Fibroblast of skin of abdomen (primary cell): Measurements from ENCODE around the gene TMPRSS6.
"Not testable (repeated sequence)": the region's sequence is repeated elsewhere in the genome, so short reads cannot be mapped to it uniquely, and the experiment has no call there.

Source experiments
- DNase-seq: peaks from one replicate; pipeline ENCODE4 v3.0.0-alpha.2; 2013

Gene TMPRSS6

DNA sequence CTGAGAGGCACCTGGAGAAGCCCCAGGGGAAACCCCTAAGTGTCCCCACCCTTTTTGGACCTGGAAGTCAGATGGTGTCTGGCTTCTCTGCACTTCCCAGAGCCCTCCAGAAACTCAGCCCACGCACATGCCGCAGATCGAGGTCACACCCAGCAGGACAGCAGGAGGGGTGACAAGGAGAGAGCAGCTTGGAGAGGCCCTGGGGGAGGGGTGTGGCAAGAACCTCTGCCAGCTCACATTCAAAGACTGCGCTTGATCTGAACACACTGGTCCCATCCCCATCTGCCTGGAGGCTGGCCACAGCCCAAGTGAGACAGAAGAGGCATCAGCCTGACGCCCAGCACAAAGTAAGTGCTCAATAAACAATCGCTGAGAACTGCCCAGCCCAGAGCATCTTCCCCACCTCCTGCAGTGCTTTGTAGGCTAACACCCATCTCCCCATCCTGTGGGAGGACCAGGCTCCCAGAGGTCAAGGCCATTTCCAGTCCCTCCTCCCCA is 21.4 kb downstream of the TMPRSS6 start:
- no peak for DNase-seq

DNA sequence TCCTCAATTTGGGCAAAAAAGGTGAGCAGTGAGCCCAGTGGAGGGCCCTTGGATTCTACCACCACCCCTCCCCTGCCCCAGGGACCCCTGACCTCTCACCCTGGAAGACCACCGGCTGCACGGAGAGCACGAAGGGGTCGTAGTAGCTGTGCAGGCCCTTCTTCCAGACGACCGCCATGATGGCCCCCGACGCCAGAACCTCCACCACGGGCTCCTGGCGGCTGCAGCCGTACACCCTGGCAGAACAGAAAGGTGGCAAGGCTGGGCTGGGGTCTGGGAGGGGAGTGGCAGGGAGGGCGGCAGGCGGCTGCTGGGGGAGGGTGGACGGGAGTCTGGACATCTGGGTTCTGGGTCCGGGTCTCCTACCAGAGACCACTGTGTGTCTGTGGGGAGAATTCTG is 23.3 kb downstream of the TMPRSS6 start:
- no peak for DNase-seq

GRCh38 chr22:37084385-37084784 is 25.1 kb downstream of the TMPRSS6 start:
- no peak for DNase-seq

- no peak for DNase-seq
Measured at GRCh38 chr22:37083914-37084313, 25.6 kb downstream of the TMPRSS6 start.

GRCh38 chr22:37082251-37082873 is 27.2 kb downstream of the TMPRSS6 start:
- peak; percentile 37 for DNase-seq

DNA sequence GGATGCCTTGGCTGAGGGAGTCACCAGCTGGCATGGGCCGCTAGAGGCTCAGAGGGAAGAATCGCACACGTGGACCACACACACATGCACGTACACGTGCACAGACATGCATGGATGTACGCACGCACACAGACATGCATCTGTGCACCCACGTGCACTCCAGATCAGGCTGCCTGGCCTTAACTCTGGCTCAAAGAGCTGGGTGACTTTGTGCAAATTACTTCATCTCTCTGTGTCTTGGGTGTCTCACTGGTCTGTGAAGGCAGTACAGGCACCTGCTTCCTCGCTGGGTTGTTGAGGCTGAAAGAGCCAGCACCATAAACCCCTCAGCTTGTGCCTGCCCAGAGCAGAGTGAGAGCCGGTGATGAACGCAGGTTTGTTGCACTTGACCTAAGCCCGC is 28.7 kb downstream of the TMPRSS6 start:
- no peak for DNase-seq

- DNase-seq = no peak
Measured at GRCh38 chr22:37080438-37080837, 29.1 kb downstream of the TMPRSS6 start.

DNA sequence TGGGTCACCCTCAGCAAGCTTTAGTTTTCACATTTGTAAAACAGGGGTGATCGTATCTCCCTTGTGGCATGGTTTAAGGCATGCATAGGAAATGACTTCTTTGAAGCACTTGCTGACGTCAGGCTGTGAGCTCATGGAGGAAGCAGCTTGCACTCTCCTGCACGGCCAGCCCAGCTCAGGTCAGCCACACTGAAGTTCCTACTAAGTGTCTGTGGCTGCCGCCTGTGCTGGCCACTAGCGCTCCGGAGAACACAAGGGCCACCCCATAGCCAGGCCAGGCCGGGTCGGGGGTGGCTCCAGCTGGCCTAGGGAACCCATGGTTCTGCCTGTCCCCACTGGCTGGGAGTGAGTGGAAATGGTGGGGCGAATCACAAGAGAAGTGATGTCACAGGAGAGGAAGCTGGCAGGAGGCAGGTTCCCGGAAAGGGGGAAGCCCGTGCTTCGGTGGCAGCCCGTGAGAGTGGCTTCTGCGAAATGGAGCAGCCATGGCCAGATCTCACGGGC is 29.8 kb downstream of the TMPRSS6 start:
- peak; percentile 47 for DNase-seq

- DNase-seq = no peak
Measured at GRCh38 chr22:37079158-37079557, 30.4 kb downstream of the TMPRSS6 start.

DNA sequence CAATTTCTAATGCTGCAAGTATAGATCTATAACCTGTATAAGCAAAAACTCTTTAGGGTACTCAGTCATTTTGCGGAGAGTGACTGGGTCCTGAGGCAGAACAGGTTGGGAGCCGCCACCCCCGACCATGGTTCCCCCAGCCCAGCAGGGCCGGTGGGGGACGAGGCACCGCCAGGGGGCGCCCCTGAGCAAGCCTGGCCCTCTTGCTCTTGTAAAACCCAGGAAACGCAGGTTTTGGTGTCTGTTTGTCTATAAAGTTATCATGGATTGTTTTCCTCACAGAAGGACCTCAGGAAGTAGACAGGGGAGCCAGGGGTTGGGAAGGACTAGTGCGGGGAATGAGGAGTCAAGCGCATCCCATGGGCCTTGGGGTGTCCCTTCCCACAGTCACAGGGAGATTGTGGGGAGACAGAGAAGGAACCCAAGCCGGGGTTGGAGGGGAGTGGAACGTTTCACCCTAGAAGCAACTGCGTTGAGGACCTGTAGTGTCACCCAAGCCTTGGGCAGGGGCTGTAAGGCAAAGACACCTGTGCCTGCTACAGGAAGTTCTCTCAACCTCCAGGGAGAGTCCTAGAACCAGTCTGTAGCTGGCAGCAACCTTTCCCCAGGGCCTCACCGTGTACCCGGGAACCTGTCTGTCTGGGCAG is 31.6 kb downstream of the TMPRSS6 start:
- peak; percentile 25 for DNase-seq

DNA sequence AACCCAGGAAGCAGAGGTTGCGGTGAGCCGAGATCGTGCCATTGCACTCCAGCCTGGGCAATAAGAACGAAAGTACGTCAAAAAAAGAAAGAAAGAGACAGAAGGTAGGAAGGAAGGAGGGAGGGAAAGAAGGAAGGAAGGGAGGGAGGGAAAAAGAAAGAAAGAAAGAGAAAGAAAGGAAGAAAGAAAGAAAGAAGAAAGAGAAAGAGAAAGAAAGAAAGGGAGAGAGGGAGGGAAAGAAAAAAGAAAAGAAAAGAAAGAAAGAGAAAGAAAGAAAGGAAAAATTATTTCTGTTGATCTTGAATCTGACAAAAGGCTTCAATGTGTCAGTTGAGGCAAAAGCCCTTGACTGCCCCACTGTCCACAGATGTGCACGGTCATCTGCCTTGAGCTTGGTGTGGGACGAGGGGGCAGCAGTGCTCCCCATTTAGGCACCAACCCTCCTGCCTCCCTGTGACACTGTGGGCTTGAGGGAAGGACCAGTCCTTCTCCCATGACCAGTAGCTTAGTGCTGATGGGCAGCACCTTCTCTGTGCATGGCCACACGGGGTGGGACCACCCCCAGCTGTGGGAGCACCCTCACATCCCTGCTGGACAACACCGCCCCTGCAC is 33.6 kb downstream of the TMPRSS6 start:
- DNase-seq = no peak

DNA sequence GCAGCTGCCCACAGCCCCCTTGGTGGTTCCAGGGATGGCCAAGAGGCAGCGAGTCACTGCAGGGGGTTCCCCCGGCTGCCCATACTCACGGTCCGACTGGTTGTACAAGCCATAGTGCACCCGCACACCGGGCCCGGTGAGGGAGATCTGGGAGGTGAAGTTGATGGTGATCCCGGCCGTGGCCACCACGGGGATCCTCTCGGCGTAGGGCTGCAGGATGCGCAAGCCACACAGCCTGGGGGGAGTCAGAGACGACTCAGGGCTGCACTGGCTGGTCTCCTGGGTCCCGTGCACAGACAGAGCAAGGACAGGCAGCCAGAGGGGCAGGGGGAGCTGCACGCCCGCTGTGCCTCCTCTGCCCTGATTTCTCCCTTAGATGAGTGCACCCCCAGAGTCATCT is 34.5 kb downstream of the TMPRSS6 start:
- DNase-seq = no peak

DNA sequence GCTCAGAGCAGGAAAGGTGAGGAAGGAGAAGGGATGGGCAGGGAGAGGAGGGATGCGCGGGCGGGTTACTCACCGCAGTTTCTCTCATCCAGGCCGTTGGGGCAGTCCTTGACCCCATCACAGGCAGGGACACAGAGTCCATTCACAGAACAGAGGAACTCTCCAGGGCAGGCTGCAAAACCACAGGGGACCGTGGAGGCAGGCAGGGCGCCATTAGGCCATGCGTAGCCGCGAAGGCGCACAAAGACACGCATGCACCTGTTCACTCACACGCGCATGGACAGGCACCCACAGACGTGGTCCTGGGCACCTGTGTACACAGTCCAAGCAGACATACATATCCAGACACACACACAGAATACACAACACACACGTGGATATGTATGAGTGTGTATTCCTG is 35.0 kb downstream of the TMPRSS6 start:
- no peak for DNase-seq

DNA sequence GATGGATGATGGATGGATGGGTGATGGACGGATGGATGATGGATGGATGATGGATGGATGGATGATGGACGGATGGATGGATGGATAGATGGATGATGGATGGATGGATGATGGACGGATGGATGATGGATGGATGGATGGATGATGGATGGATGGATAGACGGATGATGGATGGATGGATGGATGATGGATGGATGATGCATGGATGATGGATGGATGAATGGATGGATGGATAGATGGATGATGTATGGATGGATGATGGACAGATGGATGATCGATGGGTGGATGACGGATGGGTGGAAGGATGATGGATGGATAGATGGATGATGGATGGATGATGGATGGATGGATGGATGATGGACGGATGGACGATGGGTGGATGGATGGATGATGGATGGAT is 36.8 kb downstream of the TMPRSS6 start:
- DNase-seq = no peak

DNA sequence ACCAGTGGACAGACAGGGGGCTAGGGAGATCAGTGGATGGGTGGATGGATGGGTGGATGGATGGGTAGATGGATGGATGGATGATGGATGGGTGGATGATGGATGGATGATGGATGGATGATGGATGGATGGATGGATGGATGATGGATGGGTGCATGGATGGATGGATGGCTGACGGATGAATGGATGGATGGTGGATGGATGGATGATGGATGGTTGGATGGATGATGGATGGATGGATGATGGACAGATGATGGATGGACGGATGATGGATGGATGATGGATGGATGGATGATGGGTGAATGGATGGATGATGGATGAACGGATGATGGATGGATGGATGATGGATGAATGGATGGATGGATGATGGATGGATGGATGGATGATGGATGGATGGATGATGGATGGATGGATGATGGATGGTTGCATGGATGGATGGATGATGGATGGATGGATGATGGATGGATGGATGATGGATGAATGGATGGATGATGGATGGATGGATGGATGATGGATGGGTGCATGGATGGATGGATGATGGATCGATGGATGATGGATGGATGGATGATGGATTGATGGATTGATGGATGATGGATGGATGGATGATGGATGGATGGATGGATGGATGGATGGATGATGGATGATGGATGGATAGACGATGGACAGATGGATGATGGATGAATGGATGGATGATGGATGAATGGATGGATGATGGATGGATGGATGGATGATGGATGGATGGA is 37.5 kb downstream of the TMPRSS6 start:
- not testable (repeated sequence) for DNase-seq

DNA sequence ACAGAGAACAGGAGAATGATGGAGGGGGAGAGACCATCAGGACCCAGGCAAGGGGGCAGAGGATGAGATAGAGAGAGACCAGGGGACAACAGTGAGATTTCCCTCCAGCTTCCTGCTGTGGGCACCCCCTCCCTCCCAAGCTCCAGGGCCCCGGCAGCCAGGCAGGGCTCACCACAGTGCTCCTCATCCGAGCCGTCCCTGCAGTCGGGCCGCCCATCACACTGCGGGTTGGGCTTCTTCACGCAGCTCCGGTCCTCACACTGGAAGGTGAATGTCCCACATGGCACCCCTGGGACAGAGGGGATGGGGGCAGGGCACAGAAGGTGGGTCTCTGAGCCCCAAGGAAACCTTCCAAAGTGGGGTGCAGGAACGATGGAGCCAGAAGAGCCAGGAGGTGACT is 38.8 kb downstream of the TMPRSS6 start:
- no peak for DNase-seq

DNA sequence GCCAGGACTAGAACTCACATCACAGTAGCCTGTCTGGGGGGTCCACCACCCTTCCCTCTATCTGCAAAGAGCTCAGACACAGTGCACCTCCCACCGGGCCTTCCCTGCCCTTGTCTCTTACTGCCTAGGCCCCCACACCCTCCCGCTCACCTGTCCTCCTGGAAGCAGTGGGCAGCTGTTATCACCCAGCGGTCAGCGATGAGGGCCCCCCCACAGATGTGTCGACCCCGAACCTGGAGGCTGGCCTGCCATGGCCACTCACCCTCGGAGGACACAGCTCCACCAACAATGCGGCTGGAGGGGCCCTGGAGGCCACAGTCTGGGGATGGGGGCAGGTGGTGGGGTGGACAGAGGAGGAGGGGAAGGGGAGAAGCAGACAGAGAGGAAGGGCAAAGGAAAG is 39.2 kb downstream of the TMPRSS6 start:
- no peak for DNase-seq

DNA sequence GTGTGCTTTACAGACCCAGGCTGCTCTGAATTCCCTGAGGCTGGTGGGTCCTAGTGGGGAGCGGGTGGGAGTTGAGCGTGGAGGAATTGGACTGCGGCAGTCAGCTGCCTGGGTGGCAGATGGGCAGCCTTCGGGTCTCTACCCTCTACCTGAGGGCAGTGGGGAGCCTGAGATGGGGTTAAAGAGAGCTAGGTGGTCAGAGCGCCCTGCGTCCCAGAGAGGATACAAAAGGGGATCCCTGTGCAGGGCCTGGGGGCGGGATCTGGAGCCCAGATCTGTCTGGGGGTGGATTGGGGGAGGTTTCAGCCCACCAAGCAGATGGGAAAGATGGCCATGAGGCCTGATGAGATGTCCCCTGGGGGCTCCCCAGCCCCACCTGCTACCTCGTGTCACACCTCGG is 39.8 kb downstream of the TMPRSS6 start:
- DNase-seq = no peak

- DNase-seq = no peak
Measured at GRCh38 chr22:37069319-37069718, 40.2 kb downstream of the TMPRSS6 start.

DNA sequence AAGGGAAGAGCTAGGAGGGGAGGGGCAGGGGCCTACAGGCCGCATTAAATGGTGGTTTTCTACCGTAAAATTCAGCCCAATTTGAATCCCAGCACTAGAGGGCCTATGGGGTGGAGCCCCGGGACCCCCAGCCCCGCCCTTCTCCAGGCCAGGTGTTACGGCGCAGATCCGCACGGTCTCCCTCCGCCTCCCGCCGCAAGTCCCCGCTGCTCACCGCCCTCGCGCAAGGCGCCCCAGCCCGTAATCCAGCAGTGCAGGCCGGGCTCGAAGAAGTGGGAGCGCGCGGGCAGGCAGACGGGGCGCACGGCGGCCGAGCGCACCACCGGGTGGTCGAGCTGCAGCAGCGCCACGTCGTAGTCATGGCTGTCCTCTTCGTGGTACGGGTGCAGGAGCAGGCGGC is 40.7 kb downstream of the TMPRSS6 start:
- DNase-seq = no peak

- DNase-seq = no peak
Measured at GRCh38 chr22:37067428-37067827, 42.1 kb downstream of the TMPRSS6 start.

DNA sequence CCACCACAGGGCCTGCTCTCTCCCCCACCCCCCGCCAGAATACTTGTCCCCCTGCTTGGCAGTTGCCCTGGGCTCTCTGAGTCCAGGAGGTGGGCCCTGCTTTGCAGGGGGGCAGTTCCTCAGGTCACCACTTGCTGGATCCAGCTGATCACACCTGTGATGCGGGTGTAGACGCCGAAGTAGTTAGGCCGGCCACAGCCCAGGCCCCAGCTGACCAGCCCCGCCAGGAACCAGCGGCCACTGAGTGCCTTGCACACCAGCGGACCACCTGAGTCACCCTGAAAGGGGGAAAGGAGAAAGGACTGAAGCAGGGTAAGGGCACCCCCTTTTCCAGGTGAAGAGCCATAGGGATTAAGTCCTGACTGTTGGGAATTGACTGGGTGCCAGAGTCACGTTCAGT is 43.6 kb downstream of the TMPRSS6 start:
- no peak for DNase-seq

- no peak for DNase-seq
Measured at GRCh38 chr22:37065180-37065579, 44.3 kb downstream of the TMPRSS6 start.
